ENCODE measurements around the gene RBFOX2. TPM values are rescaled to one million over a fixed set of nuclear protein-coding genes. Genes with fewer than 3 reads are reported as not detected.
"Not testable (repeated sequence)": the region's sequence is repeated elsewhere in the genome, so short reads cannot be mapped to it uniquely, and the experiment has no call there.

RBFOX2 gene
- total RNA-seq, 1 donor from 2014 or later: 210 TPM

GRCh38 chr22:35795476-35795875 is 233.1 kb downstream of the RBFOX2 start:
- Mint-ChIP-seq H3K27me3 (ENCODE audit: low read depth) (no peaks in the 10 kb centered on the region), H3K27ac (no peak overlapping the region), H3K4me3 (no peak overlapping the region), H3K9me3 (no peaks in the 10 kb centered on the region), H3K4me1 (peaks cover 3% of the 10 kb centered on the region), H3K36me3 (peaks cover 9% of the 10 kb centered on the region)
- no peak for TF ChIP-seq CTCF (IDR thresholded peaks at IDR 0.05; ENCODE audit: unreplicated experiment)
- DNase-seq (ENCODE audit: low spot score in 2 of 2, unreplicated experiment in 2 of 2): no peak

- peaks cover 13% of the 10 kb centered on the region for H3K36me3 Mint-ChIP-seq
- no peaks in the 10 kb centered on the region for H3K27me3 Mint-ChIP-seq (ENCODE audit: low read depth)
- no peak for DNase-seq (ENCODE audit: low spot score in 2 of 2, unreplicated experiment in 2 of 2)
- no peaks in the 10 kb centered on the region for H3K9me3 Mint-ChIP-seq
- H3K4me3 Mint-ChIP-seq: no peak overlapping the region
- H3K27ac Mint-ChIP-seq: no peak overlapping the region
- no peaks in the 10 kb centered on the region for H3K4me1 Mint-ChIP-seq
- no peak for TF ChIP-seq CTCF (IDR thresholded peaks at IDR 0.05; ENCODE audit: unreplicated experiment)
Observed at GRCh38 chr22:35792506-35792905, 236.1 kb downstream of the RBFOX2 start.

GRCh38 chr22:35791788-35792187 is 236.8 kb downstream of the RBFOX2 start:
- DNase-seq (ENCODE audit: low spot score in 2 of 2, unreplicated experiment in 2 of 2); H3K4me3 Mint-ChIP-seq; H3K27ac Mint-ChIP-seq: not testable (repeated sequence)

GRCh38 chr22:35785181-35785923 is 243.3 kb downstream of the RBFOX2 start:
- Mint-ChIP-seq H3K4me1 (peaks cover 12% of the 10 kb centered on the region), H3K36me3 (peaks cover 17% of the 10 kb centered on the region), H3K9me3 (no peaks in the 10 kb centered on the region), H3K27me3 (ENCODE audit: low read depth) (no peaks in the 10 kb centered on the region), H3K27ac (peak overlapping the region; percentile 37), H3K4me3 (no peak overlapping the region)
- TF ChIP-seq CTCF (IDR thresholded peaks at IDR 0.05; ENCODE audit: unreplicated experiment): no peak
- no peak for DNase-seq (ENCODE audit: low spot score in 2 of 2, unreplicated experiment in 2 of 2)

More at GRCh38 chr22:35791788-35792187, 236.8 kb downstream of the RBFOX2 start:
- not testable (repeated sequence) for H3K4me1 Mint-ChIP-seq; H3K27me3 Mint-ChIP-seq (ENCODE audit: low read depth); H3K9me3 Mint-ChIP-seq
- H3K36me3 Mint-ChIP-seq: peaks cover 15% of the 10 kb centered on the region

GRCh38 chr22:35784633-35785032 is 244.0 kb downstream of the RBFOX2 start:
- H3K9me3 Mint-ChIP-seq: no peaks in the 10 kb centered on the region
- H3K4me3 Mint-ChIP-seq: no peak overlapping the region
- peaks cover 18% of the 10 kb centered on the region for H3K4me1 Mint-ChIP-seq
- TF ChIP-seq CTCF (IDR thresholded peaks at IDR 0.05; ENCODE audit: unreplicated experiment): no peak
- H3K27ac Mint-ChIP-seq: no peak overlapping the region
- H3K36me3 Mint-ChIP-seq: peaks cover 18% of the 10 kb centered on the region
- no peaks in the 10 kb centered on the region for H3K27me3 Mint-ChIP-seq (ENCODE audit: low read depth)
- DNase-seq (ENCODE audit: low spot score in 2 of 2, unreplicated experiment in 2 of 2): no peak

- Mint-ChIP-seq H3K4me3 (no peak overlapping the region), H3K36me3 (peaks cover 19% of the 10 kb centered on the region), H3K4me1 (peaks cover 22% of the 10 kb centered on the region), H3K27ac (no peak overlapping the region), H3K9me3 (no peaks in the 10 kb centered on the region), H3K27me3 (ENCODE audit: low read depth) (no peaks in the 10 kb centered on the region)
- no peak for TF ChIP-seq CTCF (IDR thresholded peaks at IDR 0.05; ENCODE audit: unreplicated experiment)
- DNase-seq (ENCODE audit: low spot score in 2 of 2, unreplicated experiment in 2 of 2): no peak
Observed at GRCh38 chr22:35783943-35784614, 244.5 kb downstream of the RBFOX2 start.
